AG09319 (cell line): ENCODE results near the gene SP3.

Experiments
- DNase-seq: peaks from one replicate; pipeline ENCODE4 v3.0.0-alpha.2; 2010; ENCODE audit warnings: low read depth; ENCODE audit errors: extremely low read depth
- TF ChIP-seq, protein P1 (sequence below): IDR thresholded peaks from 2 replicates; pipeline ENCODE4 v1.5.1; 2011; ENCODE audit warnings: low read depth, mild to moderate bottlenecking, inconsistent platforms, low read length, moderate library complexity

SP3 gene

GRCh38 chr2:173934895-173935294 lies 30.3 kb downstream of the SP3 start:
- TF ChIP-seq, protein P1, sequence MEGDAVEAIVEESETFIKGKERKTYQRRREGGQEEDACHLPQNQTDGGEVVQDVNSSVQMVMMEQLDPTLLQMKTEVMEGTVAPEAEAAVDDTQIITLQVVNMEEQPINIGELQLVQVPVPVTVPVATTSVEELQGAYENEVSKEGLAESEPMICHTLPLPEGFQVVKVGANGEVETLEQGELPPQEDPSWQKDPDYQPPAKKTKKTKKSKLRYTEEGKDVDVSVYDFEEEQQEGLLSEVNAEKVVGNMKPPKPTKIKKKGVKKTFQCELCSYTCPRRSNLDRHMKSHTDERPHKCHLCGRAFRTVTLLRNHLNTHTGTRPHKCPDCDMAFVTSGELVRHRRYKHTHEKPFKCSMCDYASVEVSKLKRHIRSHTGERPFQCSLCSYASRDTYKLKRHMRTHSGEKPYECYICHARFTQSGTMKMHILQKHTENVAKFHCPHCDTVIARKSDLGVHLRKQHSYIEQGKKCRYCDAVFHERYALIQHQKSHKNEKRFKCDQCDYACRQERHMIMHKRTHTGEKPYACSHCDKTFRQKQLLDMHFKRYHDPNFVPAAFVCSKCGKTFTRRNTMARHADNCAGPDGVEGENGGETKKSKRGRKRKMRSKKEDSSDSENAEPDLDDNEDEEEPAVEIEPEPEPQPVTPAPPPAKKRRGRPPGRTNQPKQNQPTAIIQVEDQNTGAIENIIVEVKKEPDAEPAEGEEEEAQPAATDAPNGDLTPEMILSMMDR, result no peak
- no peak for DNase-seq

DNA sequence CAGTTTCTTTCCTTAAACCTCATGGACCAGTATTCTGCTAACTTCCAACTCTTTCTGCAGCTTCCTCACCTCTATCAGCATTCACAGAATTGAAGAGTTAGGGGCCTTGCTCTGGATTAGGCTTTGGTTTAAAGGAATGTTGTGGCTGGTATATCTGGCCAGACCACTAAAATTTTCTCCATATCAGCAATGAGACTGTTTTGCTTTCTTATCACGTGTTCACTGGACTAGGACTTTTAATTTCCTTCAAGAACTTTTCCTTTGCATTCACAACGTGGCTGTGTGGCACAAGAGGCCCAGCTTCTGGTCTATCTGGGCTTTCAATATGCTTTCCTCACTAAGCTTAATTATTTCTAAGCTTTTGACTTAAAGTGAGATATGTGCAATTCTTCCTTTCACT lies 33.4 kb downstream of the SP3 start:
- TF ChIP-seq, protein P1, result no peak

DNA sequence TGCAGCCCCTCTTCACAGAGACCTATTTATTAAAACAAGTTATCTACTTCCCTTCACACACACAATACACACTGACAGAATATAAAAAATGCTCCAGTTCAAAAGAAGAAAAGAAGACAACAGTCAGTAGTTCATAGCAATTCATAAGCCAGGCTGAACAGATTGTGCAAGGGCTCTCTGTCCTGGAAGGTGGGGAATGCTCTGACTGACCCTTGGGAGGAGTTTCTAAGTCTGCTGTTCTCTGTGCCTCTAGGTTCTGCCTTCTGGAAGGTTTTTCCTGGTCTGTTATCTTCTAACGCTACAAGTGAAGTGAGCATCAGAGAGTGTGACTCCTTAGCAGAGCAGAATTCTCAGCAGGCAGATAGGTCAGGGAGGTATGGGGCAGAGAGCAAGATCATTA lies 35.7 kb downstream of the SP3 start:
- no peak for DNase-seq

More for the DNA sequence above, 33.4 kb downstream of the SP3 start:
- no peak for DNase-seq

GRCh38 chr2:173926875-173927274 lies 38.3 kb downstream of the SP3 start:
- no peak for DNase-seq
- TF ChIP-seq, protein P1, result no peak

More for the DNA sequence above, 35.7 kb downstream of the SP3 start:
- TF ChIP-seq, protein P1, result no peak

- TF ChIP-seq, protein P1, result no peak
- no peak for DNase-seq
These were observed 40.9 kb downstream of the SP3 start for GRCh38 chr2:173924285-173924684.

GRCh38 chr2:173922760-173923159 lies 42.4 kb downstream of the SP3 start:
- TF ChIP-seq, protein P1, result no peak
- DNase-seq, result no peak

GRCh38 chr2:173922068-173922467 lies 43.1 kb downstream of the SP3 start:
- TF ChIP-seq, protein P1, result no peak
- no peak for DNase-seq
